DND-41 (cell line): Measurements from ENCODE around the gene PLEKHA5.

ENCODE experiments used
- EZH2 ChIP-seq: IDR thresholded peaks from 3 replicates; pipeline ENCODE4 v1.6.1; 2012; ENCODE audit warnings: borderline replicate concordance, low read depth, mild to moderate bottlenecking, moderate library complexity, low read length, inconsistent platforms; ENCODE audit not compliant: severe bottlenecking
- TF ChIP-seq, protein P1 (sequence below): IDR thresholded peaks from 2 replicates; pipeline ENCODE4 v1.5.1; 2012; ENCODE audit warnings: borderline replicate concordance, low read length, moderate library complexity, mild to moderate bottlenecking; ENCODE audit not compliant: poor library complexity, severe bottlenecking; ENCODE audit errors: extremely low read depth

DNA sequence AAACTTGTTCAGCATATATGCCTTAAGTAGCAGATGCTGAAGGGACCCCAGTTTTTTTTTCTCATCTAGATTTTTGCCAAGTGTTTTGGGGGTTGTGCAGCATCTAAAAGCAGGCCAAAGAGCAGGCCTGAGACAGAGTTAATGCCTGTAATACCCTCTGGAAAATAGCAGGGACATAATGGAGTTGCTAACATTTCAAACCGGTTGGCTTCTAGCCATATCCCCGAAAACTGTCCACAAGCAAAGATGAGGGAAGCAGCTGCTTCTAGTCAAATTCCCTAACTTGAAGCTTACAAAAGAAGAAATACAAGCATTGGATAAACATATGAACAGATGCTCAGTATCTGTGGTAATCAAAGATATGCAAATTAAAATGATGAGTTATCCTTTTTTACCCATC, 257.6 kb downstream of the PLEKHA5 start:
- TF ChIP-seq, protein P1, sequence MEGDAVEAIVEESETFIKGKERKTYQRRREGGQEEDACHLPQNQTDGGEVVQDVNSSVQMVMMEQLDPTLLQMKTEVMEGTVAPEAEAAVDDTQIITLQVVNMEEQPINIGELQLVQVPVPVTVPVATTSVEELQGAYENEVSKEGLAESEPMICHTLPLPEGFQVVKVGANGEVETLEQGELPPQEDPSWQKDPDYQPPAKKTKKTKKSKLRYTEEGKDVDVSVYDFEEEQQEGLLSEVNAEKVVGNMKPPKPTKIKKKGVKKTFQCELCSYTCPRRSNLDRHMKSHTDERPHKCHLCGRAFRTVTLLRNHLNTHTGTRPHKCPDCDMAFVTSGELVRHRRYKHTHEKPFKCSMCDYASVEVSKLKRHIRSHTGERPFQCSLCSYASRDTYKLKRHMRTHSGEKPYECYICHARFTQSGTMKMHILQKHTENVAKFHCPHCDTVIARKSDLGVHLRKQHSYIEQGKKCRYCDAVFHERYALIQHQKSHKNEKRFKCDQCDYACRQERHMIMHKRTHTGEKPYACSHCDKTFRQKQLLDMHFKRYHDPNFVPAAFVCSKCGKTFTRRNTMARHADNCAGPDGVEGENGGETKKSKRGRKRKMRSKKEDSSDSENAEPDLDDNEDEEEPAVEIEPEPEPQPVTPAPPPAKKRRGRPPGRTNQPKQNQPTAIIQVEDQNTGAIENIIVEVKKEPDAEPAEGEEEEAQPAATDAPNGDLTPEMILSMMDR, result no peak
- no peak for TF ChIP-seq EZH2
